ENCODE results near the gene FUBP3.
A peak's percentile ranks its signal among the peaks of the same experiment; 100 is the strongest.

GRCh38 chr9:130662099-130662969, 83.0 kb downstream of the FUBP3 start:
- TF ChIP-seq POLR2AphosphoS5 (IDR thresholded peaks at IDR 0.05; ENCODE audit: low read depth) (no peak), REST (IDR thresholded peaks at IDR 0.05; ENCODE audit: unreplicated experiment) (no peak), CTCF (conservative IDR thresholded peaks at IDR 0.05; ENCODE audit: low read depth in 2 of 2) (peak; percentile 27 to 60; a peak in 3 of 4 replicates), ZNF331 (CRISPR knock-in tag; IDR thresholded peaks at IDR 0.05; ENCODE audit: low read depth) (no peak), EZH2 (IDR thresholded peaks at IDR 0.05; ENCODE audit: low read depth, unreplicated experiment) (peak; percentile 71), EZH2phosphoT487 (IDR thresholded peaks at IDR 0.05; ENCODE audit: unreplicated experiment) (peak; percentile 25), CREB1 (CRISPR knock-in tag; IDR thresholded peaks at IDR 0.05; ENCODE audit: low read depth) (no peak), JUNB (IDR thresholded peaks at IDR 0.05; ENCODE audit: unreplicated experiment) (no peak)
